ENCODE data around the gene ZNF143.

The ZNF143 gene

DNA sequence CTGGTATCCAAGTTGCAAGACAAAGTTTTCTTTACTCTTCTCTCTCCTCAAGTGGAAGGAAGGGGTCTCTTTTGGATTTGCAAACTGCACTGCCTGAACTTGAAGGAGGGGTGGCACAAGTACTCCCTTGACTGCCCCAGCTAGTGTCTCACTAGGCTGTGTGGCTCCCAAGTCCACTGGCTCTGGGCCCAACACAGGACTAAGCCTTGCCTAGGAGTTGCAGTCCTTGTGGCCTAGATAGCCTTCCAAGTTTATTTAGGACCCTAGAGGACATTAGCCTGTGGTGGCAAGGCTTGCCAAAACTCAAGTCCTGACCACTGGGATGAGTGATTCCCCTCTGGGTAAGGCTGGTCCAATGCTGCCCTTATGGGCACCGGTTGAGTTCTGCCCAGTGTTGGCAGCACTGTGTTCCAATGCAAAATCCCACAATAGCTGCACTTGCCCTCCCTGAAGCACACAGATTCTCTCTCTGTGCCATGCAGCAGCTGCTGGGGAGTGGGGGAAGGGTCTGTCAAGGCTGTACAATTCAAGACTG lies 102.5 kb downstream of the ZNF143 start:
- Histone ChIP-seq H3K9me3 (replicated peaks; ENCODE audit: low read length) (no peaks in the 10 kb centered on the region), H3K4me1 (ENCODE audit: control insufficient read depth, insufficient read depth, low read length) (peaks cover 31% of the 10 kb centered on the region), H3K36me3 (ENCODE audit: insufficient read depth, low read length) (no peaks in the 10 kb centered on the region), H3K27me3 (ENCODE audit: control insufficient read depth, insufficient read depth, low read length) (no peaks in the 10 kb centered on the region), H3K4me2 (ENCODE audit: low read length) (no peak overlapping the region), H3K4me3 (ENCODE audit: low read length) (no peak overlapping the region), H3K9ac (ENCODE audit: low read depth, low read length) (no peak overlapping the region)

DNA sequence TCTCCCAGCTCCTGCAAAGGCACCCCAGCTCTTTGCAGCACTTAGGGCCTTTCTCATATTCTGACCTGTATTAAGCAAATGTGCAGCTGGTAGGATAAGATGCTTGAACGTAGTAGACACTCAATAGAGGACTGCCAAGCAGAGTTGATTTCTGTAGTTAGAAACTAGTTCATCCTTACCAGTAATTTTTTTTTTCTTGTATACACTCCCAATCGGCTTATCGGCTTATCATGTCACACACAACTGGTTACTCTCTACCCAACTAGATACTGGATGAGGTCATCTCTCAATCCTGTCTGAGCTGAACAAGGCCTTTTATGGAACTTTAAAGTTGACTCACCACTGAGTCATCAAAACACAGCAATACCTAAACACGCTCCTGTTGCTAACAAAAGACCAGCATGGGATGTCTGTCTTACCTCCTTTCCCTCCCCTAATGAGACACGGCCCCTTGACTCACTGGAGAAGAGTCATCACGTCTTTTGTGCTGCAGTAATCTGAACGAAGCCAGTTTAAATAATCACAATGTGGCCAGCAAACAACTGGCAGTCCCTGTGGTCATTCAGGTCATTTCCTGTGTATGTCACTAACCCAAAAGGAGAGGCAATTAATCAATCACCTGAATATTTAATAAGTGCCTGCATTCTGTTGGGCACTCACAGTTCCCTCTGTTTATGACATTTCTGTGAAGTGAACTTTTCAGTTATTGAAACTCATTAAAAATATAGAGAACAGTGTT lies 105.2 kb downstream of the ZNF143 start:
- Histone ChIP-seq H3K4me2 (ENCODE audit: low read length) (peak overlapping the region; percentile 66), H3K9me3 (replicated peaks; ENCODE audit: low read length) (no peaks in the 10 kb centered on the region), H3K27me3 (ENCODE audit: control insufficient read depth, insufficient read depth, low read length) (no peaks in the 10 kb centered on the region), H3K4me3 (ENCODE audit: low read length) (no peak overlapping the region), H3K4me1 (ENCODE audit: control insufficient read depth, insufficient read depth, low read length) (peaks cover 55% of the 10 kb centered on the region), H3K9ac (ENCODE audit: low read depth, low read length) (peak overlapping the region; percentile 78), H3K36me3 (ENCODE audit: insufficient read depth, low read length) (no peaks in the 10 kb centered on the region)

DNA sequence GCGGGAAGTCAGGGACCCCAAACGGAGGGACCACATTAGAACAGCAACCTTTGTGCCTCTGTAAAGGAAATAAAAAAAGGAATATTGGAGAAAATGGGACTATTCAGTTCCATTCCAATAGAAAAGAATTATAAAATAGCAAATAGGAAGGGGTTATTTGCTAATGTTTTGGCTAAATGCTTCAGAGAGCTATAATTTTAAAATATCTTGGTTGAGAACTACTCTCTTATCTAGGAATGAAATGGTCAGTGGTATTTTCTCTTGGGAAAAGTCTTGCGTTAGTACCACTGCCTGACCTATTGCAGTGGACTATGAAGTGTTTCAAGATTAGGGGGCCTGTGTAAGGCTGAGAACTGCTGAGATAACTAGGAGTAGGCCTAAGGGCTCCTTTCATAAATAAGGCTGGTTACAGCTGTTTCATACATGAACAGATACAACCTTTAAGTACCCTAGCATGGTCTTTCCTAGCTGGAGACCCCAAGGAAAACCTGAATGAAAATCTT lies 105.8 kb downstream of the ZNF143 start:
- Histone ChIP-seq H3K36me3 (ENCODE audit: insufficient read depth, low read length) (no peaks in the 10 kb centered on the region), H3K4me2 (ENCODE audit: low read length) (peak overlapping the region; percentile 8), H3K9me3 (replicated peaks; ENCODE audit: low read length) (no peaks in the 10 kb centered on the region), H3K27me3 (ENCODE audit: control insufficient read depth, insufficient read depth, low read length) (no peaks in the 10 kb centered on the region), H3K4me1 (ENCODE audit: control insufficient read depth, insufficient read depth, low read length) (peaks cover 61% of the 10 kb centered on the region), H3K9ac (ENCODE audit: low read depth, low read length) (peak overlapping the region; percentile 78), H3K4me3 (ENCODE audit: low read length) (no peak overlapping the region)

DNA sequence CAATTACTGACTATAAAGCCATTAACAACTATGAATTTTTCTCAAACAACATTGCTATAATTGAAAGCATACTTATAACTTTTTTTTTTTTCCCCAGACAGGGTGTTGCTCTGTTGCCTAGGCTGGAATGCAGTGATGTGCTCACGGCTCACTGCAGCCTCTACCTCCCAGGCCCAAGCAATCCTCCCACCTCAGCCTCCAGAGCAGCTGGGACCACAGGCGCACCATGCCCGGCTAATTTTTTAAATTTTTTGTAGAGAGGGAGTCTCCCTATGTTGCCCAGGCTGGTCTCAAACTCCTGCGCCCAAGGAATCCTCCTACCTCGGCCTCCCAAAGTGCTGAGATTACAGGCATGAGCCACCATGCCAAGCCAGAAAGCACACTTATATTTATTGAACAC lies 106.6 kb downstream of the ZNF143 start:
- Histone ChIP-seq H3K4me1 (ENCODE audit: control insufficient read depth, insufficient read depth, low read length) (peaks cover 69% of the 10 kb centered on the region), H3K9ac (ENCODE audit: low read depth, low read length) (peak overlapping the region; percentile 78), H3K27me3 (ENCODE audit: control insufficient read depth, insufficient read depth, low read length) (no peaks in the 10 kb centered on the region), H3K36me3 (ENCODE audit: insufficient read depth, low read length) (no peaks in the 10 kb centered on the region), H3K4me3 (ENCODE audit: low read length) (no peak overlapping the region), H3K9me3 (replicated peaks; ENCODE audit: low read length) (no peaks in the 10 kb centered on the region), H3K4me2 (ENCODE audit: low read length) (no peak overlapping the region)

DNA sequence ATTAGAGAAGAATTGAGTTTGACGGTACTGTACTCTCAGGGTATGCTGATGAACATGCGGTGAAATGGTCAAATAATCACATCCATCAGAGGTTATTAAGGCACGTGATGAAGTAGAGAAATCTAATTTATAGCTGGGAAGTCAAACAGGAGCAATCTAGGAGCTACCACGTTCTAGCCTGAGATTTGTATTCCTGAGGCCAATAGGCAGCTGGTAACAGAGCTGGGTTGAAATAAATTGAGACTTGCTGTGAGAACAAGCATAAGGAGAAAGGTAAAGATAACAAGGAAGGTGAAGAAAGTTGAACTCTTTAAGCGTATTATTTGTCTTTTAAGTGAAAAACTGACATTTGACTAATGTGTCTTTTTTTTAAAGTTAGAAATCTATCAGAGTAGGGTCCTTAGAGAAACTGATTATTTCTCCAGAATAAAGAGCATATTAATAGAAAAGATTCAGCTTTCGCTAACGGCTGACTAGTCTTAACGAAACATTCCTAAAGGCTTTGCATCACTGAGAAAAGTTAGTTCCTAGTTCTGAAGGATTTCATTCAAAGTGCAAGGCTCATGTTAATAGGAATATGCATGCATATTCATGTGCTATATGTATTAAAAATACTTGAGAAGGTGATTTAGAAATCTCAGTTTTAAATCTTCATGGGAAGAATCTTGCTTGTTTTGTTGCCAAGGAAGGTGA lies 107.5 kb downstream of the ZNF143 start:
- H3K4me1 ChIP-seq (ENCODE audit: control insufficient read depth, insufficient read depth, low read length): peaks cover 70% of the 10 kb centered on the region
- no peaks in the 10 kb centered on the region for H3K27me3 ChIP-seq (ENCODE audit: control insufficient read depth, insufficient read depth, low read length)
- peak overlapping the region; percentile 94 for H3K9ac ChIP-seq (ENCODE audit: low read depth, low read length)
- H3K36me3 ChIP-seq (ENCODE audit: insufficient read depth, low read length): no peaks in the 10 kb centered on the region
- H3K9me3 ChIP-seq (replicated peaks; ENCODE audit: low read length): no peaks in the 10 kb centered on the region
- H3K4me2 ChIP-seq (ENCODE audit: low read length): peak overlapping the region; percentile 78
- H3K4me3 ChIP-seq (ENCODE audit: low read length): no peak overlapping the region

DNA sequence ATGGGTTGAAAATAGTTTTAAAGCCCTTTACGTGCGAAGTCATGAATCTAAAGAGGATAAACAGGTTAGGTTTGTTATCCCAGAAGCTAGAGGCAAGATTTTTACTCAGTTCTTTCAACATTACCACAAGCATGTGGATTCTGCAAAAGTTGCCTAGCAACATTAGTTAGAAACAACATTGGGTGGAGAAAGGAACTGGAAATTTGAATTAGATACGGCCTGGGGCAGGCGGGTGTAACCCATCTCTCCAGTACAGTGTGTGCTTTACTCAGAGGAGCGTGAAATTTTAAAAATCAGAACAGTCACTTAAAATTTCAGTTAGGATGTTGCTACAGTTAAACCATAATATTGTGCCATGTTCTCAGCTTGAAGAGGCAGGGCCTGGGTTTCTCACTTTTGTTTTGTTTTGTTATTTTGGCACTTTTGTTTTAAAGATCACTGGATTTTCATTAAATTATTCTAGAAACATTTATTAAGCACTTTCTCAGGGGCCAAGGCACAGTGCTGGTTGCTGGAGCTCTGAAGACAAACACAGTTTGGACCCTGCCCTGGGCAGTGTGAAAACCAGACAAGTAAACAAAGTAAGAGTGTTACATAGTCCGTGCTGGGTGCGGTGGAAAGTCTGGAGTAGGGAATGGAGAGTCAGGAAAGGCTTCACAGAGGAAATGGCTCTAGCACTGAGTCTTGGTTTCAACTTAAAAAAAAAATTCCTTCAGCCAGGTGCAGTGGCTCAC lies 108.2 kb downstream of the ZNF143 start:
- no peaks in the 10 kb centered on the region for H3K36me3 ChIP-seq (ENCODE audit: insufficient read depth, low read length)

DNA sequence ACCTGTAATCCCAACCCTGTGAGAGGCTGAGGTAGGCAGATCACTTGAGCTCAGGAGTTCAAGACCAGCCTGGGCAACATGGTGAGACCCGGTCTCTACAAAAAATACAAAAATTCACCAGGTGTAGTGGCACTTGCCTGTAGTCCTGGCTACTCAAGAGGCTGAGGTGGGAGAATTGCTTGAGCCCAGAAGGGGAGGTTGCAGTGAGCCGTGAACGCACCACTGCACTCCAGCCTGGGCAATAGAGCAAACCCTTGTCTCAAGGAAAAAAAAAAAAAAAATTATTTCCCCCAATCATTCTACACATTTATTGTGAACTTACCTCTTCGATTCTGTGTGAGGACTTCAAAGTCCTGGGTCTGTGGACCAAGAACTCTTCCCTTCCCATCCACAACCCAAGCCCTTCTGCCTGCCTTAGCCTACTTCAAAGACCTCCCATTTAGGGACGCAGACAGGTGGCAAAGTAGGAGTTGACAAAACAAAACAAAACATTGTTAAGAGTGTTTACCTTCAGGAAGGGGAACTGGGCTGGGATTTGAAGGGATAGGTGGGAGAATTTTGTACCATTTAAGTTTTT lies 108.9 kb downstream of the ZNF143 start:
- peak overlapping the region; percentile 94 for H3K9ac ChIP-seq (ENCODE audit: low read depth, low read length)
- no peaks in the 10 kb centered on the region for H3K36me3 ChIP-seq (ENCODE audit: insufficient read depth, low read length)
- peak overlapping the region; percentile 78 for H3K4me2 ChIP-seq (ENCODE audit: low read length)
- peaks cover 70% of the 10 kb centered on the region for H3K4me1 ChIP-seq (ENCODE audit: control insufficient read depth, insufficient read depth, low read length)
- peak overlapping the region; percentile 50 for H3K4me3 ChIP-seq (ENCODE audit: low read length)
- no peaks in the 10 kb centered on the region for H3K9me3 ChIP-seq (replicated peaks; ENCODE audit: low read length)
- H3K27me3 ChIP-seq (ENCODE audit: control insufficient read depth, insufficient read depth, low read length): no peaks in the 10 kb centered on the region

More for the DNA sequence above, 108.2 kb downstream of the ZNF143 start:
- H3K4me3 ChIP-seq (ENCODE audit: low read length): peak overlapping the region; percentile 50
- no peaks in the 10 kb centered on the region for H3K27me3 ChIP-seq (ENCODE audit: control insufficient read depth, insufficient read depth, low read length)
- peak overlapping the region; percentile 94 for H3K9ac ChIP-seq (ENCODE audit: low read depth, low read length)
- H3K4me2 ChIP-seq (ENCODE audit: low read length): peak overlapping the region; percentile 78
- no peaks in the 10 kb centered on the region for H3K9me3 ChIP-seq (replicated peaks; ENCODE audit: low read length)
- H3K4me1 ChIP-seq (ENCODE audit: control insufficient read depth, insufficient read depth, low read length): peaks cover 70% of the 10 kb centered on the region

DNA sequence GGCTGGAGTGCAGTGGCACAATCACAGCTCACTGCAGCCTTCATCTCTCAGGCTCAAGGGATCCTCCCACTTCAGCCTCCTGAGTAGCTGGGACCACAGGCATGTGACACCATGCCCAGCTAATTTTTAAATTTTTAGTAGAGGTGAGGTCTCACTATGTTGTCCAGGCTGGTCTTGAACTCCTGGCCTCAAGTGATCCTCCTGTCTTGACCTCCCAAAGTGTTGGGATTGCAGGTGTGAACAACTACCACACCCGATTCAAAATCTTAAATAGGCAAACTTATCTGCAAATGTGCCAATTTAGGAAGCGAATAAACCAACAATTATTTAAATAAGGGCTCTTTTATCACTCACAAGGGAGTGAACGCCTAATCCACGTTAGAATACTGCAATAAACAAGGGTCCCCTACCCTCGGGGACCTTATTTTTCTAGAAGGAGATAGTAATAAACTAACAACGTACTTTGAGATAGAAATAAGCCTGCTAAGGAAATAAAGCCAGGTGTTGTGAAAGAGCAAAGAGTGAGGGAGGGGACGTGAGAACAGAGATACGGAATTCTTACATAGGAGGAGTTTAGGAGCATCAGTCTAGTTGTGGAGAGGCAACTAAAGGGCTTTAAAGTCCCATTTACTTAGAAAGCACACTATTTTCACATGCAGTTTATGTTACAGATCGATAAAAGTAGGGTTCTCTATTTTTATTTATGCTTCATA lies 109.7 kb downstream of the ZNF143 start:
- Histone ChIP-seq H3K4me1 (ENCODE audit: control insufficient read depth, insufficient read depth, low read length) (peaks cover 62% of the 10 kb centered on the region), H3K4me2 (ENCODE audit: low read length) (no peak overlapping the region), H3K36me3 (ENCODE audit: insufficient read depth, low read length) (no peaks in the 10 kb centered on the region), H3K9me3 (replicated peaks; ENCODE audit: low read length) (no peaks in the 10 kb centered on the region), H3K9ac (ENCODE audit: low read depth, low read length) (no peak overlapping the region), H3K4me3 (ENCODE audit: low read length) (no peak overlapping the region), H3K27me3 (ENCODE audit: control insufficient read depth, insufficient read depth, low read length) (no peaks in the 10 kb centered on the region)

DNA sequence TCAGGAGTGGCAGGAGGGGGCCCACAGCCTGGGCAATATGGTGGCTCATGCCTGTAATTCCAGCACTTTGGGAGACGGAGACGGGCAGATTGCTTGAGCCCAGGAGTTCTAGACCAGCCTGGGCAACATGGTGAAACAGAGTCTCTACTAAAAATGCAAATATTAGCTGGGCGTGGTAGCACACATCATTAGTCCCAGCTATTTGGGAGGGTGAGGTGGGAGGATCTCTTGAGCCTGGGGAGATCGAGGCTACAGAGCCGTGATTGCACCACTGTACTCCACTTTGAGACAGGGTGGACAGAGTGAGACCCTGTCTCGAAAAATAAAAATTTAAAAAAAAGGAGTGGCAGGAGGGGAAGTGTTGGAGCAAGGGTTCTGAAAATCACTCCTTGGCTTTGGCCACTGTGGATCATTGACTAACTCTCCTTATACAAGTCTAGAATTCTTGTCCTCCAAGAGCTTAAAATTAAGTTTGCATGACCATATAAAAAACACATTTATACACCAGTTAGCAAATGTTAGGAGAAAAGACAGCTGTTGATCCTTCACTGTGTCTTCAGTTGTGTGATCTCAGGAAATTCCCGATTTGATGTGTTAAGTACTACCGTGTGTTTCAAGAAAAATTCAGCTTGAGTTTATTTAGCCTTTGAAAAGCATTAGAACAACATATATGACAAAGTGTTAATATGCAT lies 110.4 kb downstream of the ZNF143 start:
- Histone ChIP-seq H3K9ac (ENCODE audit: low read depth, low read length) (peak overlapping the region; percentile 93), H3K4me3 (ENCODE audit: low read length) (peak overlapping the region; percentile 80), H3K9me3 (replicated peaks; ENCODE audit: low read length) (no peaks in the 10 kb centered on the region), H3K27me3 (ENCODE audit: control insufficient read depth, insufficient read depth, low read length) (no peaks in the 10 kb centered on the region), H3K4me2 (ENCODE audit: low read length) (peak overlapping the region; percentile 91), H3K4me1 (ENCODE audit: control insufficient read depth, insufficient read depth, low read length) (peaks cover 59% of the 10 kb centered on the region), H3K36me3 (ENCODE audit: insufficient read depth, low read length) (no peaks in the 10 kb centered on the region)

DNA sequence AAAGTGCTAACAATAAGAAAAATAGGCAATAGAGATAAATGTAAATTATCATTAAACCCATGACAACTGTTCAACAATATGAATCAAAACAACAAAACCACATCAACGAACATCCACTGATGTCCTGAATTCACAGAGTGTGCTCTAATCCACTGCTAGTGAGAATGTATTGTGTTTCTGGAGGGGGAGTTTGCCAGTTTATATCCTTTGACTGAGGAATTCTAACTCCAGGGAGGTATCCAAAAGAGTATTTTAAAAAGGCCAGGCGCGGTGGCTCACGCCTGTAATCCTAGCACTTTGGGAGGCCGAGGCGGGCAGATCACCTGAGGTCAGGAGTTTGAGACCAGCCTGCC lies 110.9 kb downstream of the ZNF143 start:
- peak overlapping the region; percentile 80 for H3K4me3 ChIP-seq (ENCODE audit: low read length)
- H3K9ac ChIP-seq (ENCODE audit: low read depth, low read length): peak overlapping the region; percentile 93
- no peaks in the 10 kb centered on the region for H3K27me3 ChIP-seq (ENCODE audit: control insufficient read depth, insufficient read depth, low read length)
- H3K4me2 ChIP-seq (ENCODE audit: low read length): peak overlapping the region; percentile 91
- peaks cover 53% of the 10 kb centered on the region for H3K4me1 ChIP-seq (ENCODE audit: control insufficient read depth, insufficient read depth, low read length)
- H3K36me3 ChIP-seq (ENCODE audit: insufficient read depth, low read length): no peaks in the 10 kb centered on the region
- no peaks in the 10 kb centered on the region for H3K9me3 ChIP-seq (replicated peaks; ENCODE audit: low read length)

Measured in skeletal muscle satellite cell (primary cell).